GM10847 (cell line): ENCODE measurements around the gene PLEKHM3.

Experiments used
- POLR2A ChIP-seq: IDR thresholded peaks from 2 replicates; pipeline ENCODE4 v1.6.1; 2011; ENCODE audit not compliant: insufficient read length; ENCODE audit errors: extremely low read depth

The PLEKHM3 gene

GRCh38 chr2:207983641-207984042 lies 41.7 kb downstream of the PLEKHM3 start:
- no peak for TF ChIP-seq POLR2A

DNA sequence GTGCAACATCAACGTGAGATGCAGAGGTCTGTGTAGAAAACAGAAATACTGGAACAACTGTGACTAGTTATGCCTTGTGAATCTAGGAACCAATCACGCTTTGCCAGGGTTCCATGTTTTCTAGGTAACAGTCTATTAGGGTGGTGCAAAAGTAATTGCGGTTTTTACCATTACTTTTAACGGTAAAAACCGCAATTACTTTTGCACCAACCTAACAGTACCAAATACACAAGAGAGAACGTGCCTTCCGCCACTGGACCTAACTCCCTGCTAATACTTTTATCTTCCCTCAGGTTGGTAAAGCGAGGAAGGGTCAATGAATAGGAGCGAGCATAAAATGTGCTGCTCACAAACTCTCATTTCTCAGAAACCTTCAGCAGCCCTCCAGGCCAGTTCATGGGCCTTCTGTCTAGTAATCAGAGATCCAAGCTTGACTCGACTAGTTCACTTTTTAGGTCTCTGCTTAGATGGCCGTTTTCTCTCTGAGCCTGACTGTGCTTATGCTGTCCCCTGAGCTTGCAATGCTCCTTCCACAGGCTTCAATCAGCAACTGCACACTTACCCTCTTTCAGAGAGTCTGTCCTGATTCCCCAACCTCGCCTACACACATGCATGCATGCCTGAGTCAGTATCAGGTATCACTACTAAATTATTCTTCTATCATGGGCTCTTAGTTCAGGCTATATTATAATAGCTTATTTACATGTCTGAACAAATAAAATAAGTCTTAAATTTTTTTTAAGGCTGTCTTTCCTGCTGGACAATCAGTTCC lies 47.0 kb downstream of the PLEKHM3 start:
- no peak for TF ChIP-seq POLR2A

GRCh38 chr2:207975921-207976320 lies 49.4 kb downstream of the PLEKHM3 start:
- no peak for TF ChIP-seq POLR2A

- TF ChIP-seq POLR2A: no peak
Measured at GRCh38 chr2:207974216-207974605, 51.1 kb downstream of the PLEKHM3 start.

DNA sequence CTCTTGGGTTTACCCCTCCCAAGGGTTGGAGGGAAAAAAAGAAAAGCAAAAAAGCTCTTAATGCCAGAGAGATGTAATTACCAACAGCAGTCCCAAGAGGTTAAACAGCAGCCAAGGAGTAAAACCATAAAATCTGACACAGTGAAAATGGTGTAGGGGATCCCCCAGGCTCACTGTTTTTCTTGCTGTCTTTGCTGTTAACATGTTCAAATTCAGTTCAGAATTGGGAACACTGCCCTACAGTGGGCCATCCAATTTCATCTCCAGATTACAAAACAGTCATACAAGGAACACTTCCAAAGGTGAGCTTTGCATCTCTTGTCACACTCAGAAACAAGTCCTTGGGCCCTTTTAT lies 54.5 kb downstream of the PLEKHM3 start:
- TF ChIP-seq POLR2A: no peak

- no peak for TF ChIP-seq POLR2A
Measured at GRCh38 chr2:207970147-207970825, 55.0 kb downstream of the PLEKHM3 start.

GRCh38 chr2:207969249-207969648 lies 56.1 kb downstream of the PLEKHM3 start:
- no peak for TF ChIP-seq POLR2A

DNA sequence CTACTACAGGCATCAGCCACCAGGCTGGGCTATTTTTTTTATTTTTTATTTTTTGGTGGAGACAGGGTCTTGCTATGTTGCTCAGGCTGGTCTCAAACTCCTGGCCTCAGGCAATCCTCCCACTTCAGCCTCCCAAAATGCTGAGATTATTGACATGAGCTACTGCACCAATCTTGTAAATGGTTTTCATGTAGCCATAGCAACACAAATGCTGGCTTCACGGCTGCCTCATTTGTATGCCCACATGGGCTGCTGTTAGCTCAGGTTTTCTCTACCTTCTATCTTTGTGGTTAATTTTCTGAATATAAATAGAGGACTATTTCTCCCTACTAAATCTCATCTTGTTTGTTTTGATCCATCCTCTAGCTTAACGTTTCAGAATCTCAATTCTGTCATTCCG lies 58.2 kb downstream of the PLEKHM3 start:
- TF ChIP-seq POLR2A: no peak

DNA sequence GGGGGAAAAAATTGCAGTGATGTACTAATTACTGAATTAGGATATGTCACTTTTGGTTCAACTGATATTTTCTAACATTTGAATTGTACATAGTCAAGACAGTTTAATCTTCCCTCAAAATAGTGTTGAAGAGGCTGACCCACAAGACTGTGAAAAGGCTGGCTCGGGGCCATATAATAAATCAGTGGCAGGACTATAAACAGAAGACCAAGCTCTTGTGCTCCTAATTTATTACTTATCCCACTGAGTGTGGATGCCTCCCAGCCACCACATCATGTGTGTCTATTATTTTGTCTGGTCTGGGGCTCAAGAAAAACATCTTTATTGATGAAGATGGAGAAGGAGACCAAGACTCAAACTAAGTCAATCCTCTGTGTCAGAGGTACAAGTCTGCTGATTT lies 64.4 kb downstream of the PLEKHM3 start:
- TF ChIP-seq POLR2A: no peak

- no peak for TF ChIP-seq POLR2A
Measured at GRCh38 chr2:207960090-207960489, 65.2 kb downstream of the PLEKHM3 start.

DNA sequence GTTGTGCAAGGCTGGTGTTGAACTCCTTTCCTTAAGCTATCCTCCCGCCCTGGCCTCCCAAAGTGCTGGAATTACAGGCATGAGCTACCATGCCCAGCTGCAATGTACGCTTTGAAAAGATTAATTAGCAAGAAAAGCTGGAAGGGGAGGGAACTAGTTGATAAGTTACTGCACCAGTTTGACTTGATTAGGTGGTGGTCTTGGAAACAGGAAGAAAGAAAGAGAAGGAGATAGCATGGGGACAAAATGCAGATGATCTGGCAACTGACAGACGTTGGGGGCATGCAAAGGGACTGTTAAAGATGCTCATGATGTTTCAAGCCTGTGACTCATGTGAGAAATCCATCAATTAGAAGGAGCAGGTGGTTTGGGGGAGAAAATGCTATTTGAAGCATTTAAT lies 68.6 kb downstream of the PLEKHM3 start:
- no peak for TF ChIP-seq POLR2A

DNA sequence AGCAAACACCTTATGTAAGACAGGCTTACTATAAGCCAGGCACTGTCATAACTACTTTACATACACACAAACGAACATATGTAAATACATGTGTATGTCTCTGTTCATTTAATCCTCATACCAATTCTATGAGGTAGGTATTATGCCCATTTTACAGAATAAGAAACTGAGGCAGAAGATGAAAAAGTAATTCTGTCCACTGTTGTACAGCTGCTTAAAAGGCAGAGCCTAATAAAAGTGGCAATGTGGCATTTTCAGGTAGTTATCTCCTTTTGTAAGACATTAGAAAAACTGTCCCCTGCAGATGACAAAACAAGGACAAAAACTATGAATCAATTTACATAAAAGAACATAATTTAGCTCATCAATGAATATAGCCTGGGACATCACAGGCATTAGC lies 69.9 kb downstream of the PLEKHM3 start:
- no peak for TF ChIP-seq POLR2A

- no peak for TF ChIP-seq POLR2A
Measured at GRCh38 chr2:207953354-207953753, 72.0 kb downstream of the PLEKHM3 start.

GRCh38 chr2:207952564-207953345 lies 72.6 kb downstream of the PLEKHM3 start:
- TF ChIP-seq POLR2A: no peak

- no peak for TF ChIP-seq POLR2A
Measured at GRCh38 chr2:207951734-207952470, 73.4 kb downstream of the PLEKHM3 start.
